Brain microvascular endothelial cell (primary cell): ENCODE measurements around the gene DNAJB8.

Experiments
- DNase-seq: peaks from one replicate; pipeline ENCODE4 v3.0.0-alpha.2; 2020
- H3K27ac ChIP-seq: fragments of 250-450 bp; sonication (Bioruptor Pico); 2 replicates; pipeline ENCODE4 v1.5.1; 2020; ENCODE audit warnings: mild to moderate bottlenecking, moderate library complexity
- H3K27me3 ChIP-seq: fragments of 250-450 bp; sonication (Bioruptor Pico); replicated peaks from 2 replicates; pipeline ENCODE4 v1.5.1; 2020; ENCODE audit warnings: mild to moderate bottlenecking
- H3K36me3 ChIP-seq: fragments of 250-450 bp; sonication (Bioruptor Pico); replicated peaks from 2 replicates; pipeline ENCODE4 v1.5.1; 2020; ENCODE audit warnings: mild to moderate bottlenecking
- H3K4me3 ChIP-seq: 2 replicates; pipeline ENCODE4 v1.5.1; 2011; ENCODE audit warnings: low read depth, mild to moderate bottlenecking, control low read depth, low read length, moderate library complexity
- in situ Hi-C: cut with HindIII; loops from 2 replicates; pipeline ENCODE4 v1.10.0; 2017; ENCODE audit warnings: low sequenced_read_pairs, low pct_ligation_motif_present
- TF ChIP-seq, protein P1 (sequence below): IDR thresholded peaks from 2 replicates; pipeline ENCODE4 v1.5.1; 2011; ENCODE audit warnings: low read depth, mild to moderate bottlenecking, moderate library complexity, low read length, control low read depth, inconsistent platforms; ENCODE audit errors: missing control alignments

Gene DNAJB8

DNA sequence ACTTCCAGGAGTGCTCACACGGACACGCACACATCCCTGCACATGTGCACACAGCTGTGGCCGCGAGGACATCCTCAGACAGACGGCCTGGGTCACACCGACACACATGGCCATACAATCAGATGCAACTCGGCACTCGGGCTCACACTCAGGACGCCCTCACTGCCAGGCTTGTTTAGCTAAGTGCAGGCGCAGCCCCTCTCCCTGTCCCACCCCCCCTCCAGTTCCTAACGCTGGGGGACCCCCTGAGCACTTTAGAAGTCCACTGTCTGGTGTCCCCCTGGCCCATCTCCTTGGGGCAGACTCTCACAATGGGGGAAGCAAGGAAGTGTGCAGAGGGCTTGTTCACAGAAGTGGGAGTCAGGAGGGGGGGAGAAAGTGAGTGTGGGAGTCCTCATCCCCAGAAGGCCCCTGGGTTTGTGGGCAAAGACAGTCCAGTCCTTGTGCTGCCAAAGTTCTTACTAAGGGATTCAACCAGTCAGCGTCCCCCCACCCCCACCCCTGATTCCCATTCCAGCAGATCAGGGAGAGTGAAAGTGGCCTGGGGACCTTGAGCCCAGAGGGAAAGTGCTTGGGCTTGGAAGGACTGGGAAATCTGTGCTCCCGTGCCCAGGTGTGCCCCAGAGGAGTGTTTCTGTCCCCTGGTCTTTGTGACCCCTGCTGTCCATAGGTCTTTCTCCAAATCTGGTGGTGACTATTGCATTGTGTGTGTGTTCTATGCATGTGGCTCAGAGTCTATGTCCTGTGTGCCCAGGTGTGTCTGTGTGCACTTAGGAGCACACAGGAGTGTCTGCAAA, 27.1 kb upstream of the DNAJB8 start:
- in situ Hi-C loops: no loop called here
- no peak for DNase-seq
- H3K27me3 ChIP-seq: peaks cover 92% of the 10 kb centered on the region

DNA sequence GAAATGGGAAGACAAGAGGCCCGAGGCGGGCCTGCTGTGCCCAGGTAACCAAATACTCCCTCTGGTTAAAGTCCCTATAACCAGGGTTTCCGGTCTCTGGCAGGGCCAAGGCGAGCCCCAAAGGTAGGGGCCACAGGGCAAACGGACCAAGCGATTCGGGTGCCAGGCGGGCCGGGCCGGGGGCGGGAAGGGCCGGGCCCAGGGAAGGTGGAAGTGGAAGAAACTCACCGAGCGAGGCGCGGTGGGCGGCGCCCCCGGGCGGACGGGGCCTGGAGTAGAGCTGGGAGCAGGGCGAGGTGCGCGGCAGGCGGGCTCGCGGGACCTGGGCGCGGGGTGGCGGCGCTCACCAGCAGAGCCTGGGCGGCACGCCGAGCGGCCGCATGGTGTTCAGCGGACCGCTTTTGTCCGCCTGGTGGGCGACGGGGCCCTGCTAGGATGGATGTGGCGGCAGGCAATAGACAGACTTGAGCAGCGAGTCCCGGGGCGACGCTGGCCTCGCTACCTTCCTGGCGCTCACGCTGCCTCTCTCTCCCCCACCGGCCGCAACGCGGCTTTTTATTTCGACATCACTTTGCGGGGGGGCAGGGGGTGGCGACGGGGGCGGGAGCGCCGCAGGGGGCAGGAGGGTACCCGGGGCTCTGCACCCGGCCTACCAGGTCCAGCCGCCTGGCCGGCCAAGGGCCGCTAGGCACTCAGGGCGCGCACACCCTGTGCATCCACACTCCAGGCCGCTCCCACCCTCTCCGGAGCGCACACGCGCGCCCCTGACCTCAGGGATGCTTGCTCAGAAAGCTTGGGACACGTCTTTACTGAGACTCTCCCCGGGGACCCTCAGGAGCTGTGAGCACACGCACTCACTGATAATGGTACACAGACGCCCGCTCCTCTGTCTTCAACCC, 26.2 kb upstream of the DNAJB8 start, which contains the start of gene GATA2:
Gene GATA2, minus strand, starts transcription at position 531 of the 899 bp plus-strand sequence. CDS start 6,170 bp downstream, outside the sequence.
- TF ChIP-seq, protein P1, sequence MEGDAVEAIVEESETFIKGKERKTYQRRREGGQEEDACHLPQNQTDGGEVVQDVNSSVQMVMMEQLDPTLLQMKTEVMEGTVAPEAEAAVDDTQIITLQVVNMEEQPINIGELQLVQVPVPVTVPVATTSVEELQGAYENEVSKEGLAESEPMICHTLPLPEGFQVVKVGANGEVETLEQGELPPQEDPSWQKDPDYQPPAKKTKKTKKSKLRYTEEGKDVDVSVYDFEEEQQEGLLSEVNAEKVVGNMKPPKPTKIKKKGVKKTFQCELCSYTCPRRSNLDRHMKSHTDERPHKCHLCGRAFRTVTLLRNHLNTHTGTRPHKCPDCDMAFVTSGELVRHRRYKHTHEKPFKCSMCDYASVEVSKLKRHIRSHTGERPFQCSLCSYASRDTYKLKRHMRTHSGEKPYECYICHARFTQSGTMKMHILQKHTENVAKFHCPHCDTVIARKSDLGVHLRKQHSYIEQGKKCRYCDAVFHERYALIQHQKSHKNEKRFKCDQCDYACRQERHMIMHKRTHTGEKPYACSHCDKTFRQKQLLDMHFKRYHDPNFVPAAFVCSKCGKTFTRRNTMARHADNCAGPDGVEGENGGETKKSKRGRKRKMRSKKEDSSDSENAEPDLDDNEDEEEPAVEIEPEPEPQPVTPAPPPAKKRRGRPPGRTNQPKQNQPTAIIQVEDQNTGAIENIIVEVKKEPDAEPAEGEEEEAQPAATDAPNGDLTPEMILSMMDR: no peak
- no peak within 1 kb of the TSS for H3K4me3 ChIP-seq
- DNase-seq: no peak
- H3K36me3 ChIP-seq: no peaks in the 10 kb centered on the region
- in situ Hi-C loops: no loop called here
- no peak within 1 kb of the TSS for H3K27ac ChIP-seq
- peaks cover 93% of the 10 kb centered on the region for H3K27me3 ChIP-seq

More for the DNA sequence above, 27.1 kb upstream of the DNAJB8 start:
- Histone ChIP-seq H3K36me3 (no peaks in the 10 kb centered on the region), H3K27ac (no peak overlapping the region), H3K4me3 (no peak overlapping the region)
- TF ChIP-seq, protein P1: no peak

DNA sequence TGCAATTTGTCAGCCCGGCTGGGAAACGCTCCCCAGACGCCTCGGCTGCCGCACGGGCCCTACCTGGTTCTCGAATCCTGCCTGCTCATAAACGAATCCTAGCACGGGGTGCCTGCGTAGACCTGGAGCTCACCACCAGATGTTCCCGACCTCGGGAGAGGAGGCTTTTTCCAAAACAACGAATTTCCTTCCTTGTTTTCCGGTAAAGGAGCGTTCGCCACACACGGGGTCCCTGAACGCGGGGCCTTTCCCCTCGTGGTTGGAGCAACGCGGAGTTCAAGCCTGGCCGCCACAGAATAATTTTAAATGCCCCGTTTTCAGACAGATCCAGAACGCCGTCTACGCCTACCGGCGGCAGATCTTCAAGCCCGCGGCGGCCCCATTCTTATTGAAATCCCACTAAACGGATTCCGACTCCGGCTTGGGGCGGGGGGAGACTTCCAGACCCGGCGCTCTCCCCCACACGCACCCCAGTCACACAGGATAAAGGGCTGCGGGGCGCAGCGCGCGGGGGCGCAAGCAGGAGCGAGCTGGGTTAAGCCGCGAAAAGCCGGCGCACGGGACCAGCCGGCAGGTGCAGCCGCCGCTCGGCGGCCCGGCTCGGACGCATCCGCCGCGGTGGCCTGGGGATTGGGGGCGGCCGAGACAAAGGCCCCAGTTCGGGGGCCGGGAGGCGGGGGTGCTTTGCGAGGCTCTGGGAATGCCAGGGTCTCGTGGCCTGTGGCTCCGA, 25.4 kb upstream of the DNAJB8 start:
- in situ Hi-C loops: no loop called here
- Histone ChIP-seq H3K4me3 (no peak overlapping the region), H3K27me3 (peaks cover 97% of the 10 kb centered on the region), H3K36me3 (no peaks in the 10 kb centered on the region), H3K27ac (no peak overlapping the region)
- no peak for DNase-seq
- TF ChIP-seq, protein P1: no peak

DNA sequence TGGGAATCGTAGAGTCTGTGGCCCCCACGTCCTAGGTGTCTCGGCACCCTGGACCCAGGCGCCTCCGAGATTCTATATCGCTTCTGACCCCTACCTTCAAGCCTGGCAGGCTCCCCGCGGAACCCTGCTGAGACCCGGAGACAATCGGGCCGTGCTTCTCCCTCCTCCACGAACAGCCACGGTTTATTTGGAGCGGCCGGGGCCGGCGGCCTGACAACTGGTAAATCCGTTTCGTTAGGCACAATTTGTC, 24.9 kb upstream of the DNAJB8 start:
- H3K36me3 ChIP-seq: no peaks in the 10 kb centered on the region
- H3K4me3 ChIP-seq: no peak overlapping the region
- in situ Hi-C loops: no loop called here
- H3K27me3 ChIP-seq: peaks cover 97% of the 10 kb centered on the region
- TF ChIP-seq, protein P1: no peak
- DNase-seq: no peak
- no peak overlapping the region for H3K27ac ChIP-seq

DNA sequence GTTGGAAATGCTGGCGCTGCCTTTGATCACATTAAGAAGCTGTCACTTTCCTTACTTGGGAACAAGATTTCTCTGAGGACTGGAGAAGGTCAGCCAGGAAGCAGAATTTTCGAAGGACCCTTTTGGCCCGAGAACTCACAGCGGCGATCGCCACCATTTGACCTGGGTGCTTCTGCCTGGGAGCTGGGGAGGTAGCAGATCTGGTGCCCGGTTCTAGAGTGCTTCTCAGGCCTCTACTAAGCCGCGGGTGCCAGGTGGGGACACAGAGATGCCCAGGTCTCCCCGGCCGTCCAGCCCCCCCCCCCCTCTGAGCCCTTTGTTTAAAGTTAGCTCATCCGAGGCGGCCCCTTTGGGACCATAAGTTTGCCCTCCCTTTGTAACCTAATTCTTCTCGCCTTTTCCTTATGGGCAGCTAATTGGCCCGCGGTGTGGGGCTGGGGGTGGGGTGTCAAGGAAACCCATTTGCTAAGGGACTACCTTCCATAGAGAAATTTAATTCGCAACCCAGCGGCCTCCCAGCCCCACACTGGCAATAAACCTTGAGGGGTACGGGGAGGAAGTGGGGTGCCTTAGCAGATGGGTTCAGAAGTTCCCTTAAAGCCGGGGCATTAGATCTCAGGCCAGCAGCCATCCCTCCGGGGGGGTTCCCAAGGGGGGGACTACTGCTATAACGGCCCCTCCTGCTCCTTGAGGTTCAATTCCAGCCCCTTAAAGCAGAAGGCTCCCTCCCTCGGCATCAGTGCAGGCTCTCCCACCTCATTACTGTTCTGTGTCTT, 24.4 kb upstream of the DNAJB8 start:
- Histone ChIP-seq H3K4me3 (no peak overlapping the region), H3K27ac (no peak overlapping the region), H3K36me3 (no peaks in the 10 kb centered on the region), H3K27me3 (peaks cover 97% of the 10 kb centered on the region)
- DNase-seq: no peak
- in situ Hi-C loops: no loop called here
- TF ChIP-seq, protein P1: no peak
